Measurements from ENCODE around the gene CENPM. TPM values are rescaled to one million over a fixed set of nuclear protein-coding genes. Genes with fewer than 3 reads are reported as not detected.

CENPM gene
- total and polyA plus RNA-seq, 2 experiments from 2014 or later, result 50.0 to 61.6 TPM

DNA sequence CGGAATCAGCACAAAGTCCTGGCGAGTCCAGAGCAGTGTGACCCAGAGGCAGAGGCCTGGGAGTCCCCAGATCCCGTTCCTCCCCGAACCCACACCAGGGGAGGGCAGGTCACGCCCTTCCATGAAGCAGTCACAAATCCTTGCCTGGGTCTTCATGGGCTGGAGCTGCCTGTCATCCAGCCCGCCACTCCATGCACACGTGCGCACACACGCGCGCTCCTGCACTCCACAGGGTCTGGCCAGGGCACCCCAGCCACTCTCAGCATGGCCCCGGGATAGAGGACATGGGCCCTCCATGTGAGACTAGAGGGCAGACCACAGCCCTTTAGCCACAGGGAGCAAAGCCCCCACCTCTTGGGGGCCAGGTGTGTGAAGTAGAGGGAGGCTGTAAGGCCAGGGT, 14.6 kb downstream of the CENPM start (continued):
- TF ChIP-seq ZNF331 (CRISPR knock-in tag; IDR thresholded peaks at IDR 0.05; ENCODE audit: low read depth), result no peak
- TF ChIP-seq CREB1 (CRISPR knock-in tag; IDR thresholded peaks at IDR 0.05; ENCODE audit: low read depth), result no peak
- TF ChIP-seq STAT1 (IDR thresholded peaks at IDR 0.05; ENCODE audit: unreplicated experiment), result no peak
- TF ChIP-seq, protein P1, sequence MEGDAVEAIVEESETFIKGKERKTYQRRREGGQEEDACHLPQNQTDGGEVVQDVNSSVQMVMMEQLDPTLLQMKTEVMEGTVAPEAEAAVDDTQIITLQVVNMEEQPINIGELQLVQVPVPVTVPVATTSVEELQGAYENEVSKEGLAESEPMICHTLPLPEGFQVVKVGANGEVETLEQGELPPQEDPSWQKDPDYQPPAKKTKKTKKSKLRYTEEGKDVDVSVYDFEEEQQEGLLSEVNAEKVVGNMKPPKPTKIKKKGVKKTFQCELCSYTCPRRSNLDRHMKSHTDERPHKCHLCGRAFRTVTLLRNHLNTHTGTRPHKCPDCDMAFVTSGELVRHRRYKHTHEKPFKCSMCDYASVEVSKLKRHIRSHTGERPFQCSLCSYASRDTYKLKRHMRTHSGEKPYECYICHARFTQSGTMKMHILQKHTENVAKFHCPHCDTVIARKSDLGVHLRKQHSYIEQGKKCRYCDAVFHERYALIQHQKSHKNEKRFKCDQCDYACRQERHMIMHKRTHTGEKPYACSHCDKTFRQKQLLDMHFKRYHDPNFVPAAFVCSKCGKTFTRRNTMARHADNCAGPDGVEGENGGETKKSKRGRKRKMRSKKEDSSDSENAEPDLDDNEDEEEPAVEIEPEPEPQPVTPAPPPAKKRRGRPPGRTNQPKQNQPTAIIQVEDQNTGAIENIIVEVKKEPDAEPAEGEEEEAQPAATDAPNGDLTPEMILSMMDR (conservative IDR thresholded peaks at IDR 0.05; ENCODE audit: low read depth in 2 of 2), result no peak

DNA sequence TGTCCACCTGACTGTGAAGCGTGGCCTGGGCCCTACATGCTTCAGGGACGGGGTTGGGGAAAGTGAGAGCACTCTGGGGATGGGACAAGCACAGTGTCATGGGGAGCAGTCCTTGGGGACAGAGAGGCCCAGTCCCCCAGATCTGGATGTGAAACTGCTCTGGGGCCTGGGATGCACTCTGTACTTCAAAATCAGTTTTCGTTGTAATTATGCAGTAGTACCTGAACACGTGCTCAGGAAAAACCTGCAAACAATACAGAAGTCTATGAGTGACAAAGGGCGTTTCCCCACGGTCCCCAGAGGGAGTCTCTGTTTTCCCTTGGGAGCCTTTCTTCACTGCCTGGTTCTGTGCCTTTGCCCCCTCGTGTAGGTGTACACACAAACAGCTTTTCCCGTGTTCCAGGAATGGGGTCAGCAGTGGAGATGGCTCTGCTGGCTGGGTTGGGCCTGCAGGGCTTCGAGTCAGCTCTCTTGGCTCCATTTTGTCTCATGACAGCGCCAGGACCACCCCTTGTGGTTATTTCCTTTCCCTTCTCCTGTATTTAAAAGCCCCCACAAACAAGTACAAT, 15.2 kb downstream of the CENPM start:
- Histone ChIP-seq H3K27ac (ENCODE audit: low read depth) (no peak overlapping the region), H4K20me1 (replicated peaks; ENCODE audit: insufficient read depth) (peaks cover 10% of the 10 kb centered on the region), H3F3A (replicated peaks; ENCODE audit: low read depth) (peaks cover 8% of the 10 kb centered on the region; the same call in 1 of the 2 replicates), H3K4me1 (ENCODE audit: insufficient read depth) (no peaks in the 10 kb centered on the region; the same call in none of the 2 replicates), H3K4me2 (no peak overlapping the region), H3K4me3 (no peak overlapping the region), H2AFZ (no peak overlapping the region), H3K36me3 (ENCODE audit: insufficient read depth) (no peaks in the 10 kb centered on the region), H3K9me2 (ENCODE audit: insufficient read depth) (no peaks in the 10 kb centered on the region), H3K79me2 (replicated peaks; ENCODE audit: insufficient read depth) (no peaks in the 10 kb centered on the region), H3K27me3 (ENCODE audit: insufficient read depth) (peaks cover 22% of the 10 kb centered on the region)
- peaks cover 8% of the 10 kb centered on the region; the same call in 2 of the 3 replicates for H3K36me3 Mint-ChIP-seq (ENCODE audit: low read depth)
- H3K4me1 Mint-ChIP-seq, result peaks cover 10% of the 10 kb centered on the region
- H3K9me3 Mint-ChIP-seq, result no peaks in the 10 kb centered on the region; the same call in 2 of the 3 replicates
- H3K27ac Mint-ChIP-seq, result no peak overlapping the region
- peaks cover 45% of the 10 kb centered on the region for H3K27me3 Mint-ChIP-seq (ENCODE audit: insufficient read depth, low read depth, poor library complexity)
- TF ChIP-seq CREB1 (CRISPR knock-in tag; IDR thresholded peaks at IDR 0.05; ENCODE audit: low read depth), result no peak
- DNase-seq (ENCODE audit: low spot score) (no peak), ATAC-seq (no peak)
- H3K4me3 Mint-ChIP-seq, result no peak overlapping the region

DNA sequence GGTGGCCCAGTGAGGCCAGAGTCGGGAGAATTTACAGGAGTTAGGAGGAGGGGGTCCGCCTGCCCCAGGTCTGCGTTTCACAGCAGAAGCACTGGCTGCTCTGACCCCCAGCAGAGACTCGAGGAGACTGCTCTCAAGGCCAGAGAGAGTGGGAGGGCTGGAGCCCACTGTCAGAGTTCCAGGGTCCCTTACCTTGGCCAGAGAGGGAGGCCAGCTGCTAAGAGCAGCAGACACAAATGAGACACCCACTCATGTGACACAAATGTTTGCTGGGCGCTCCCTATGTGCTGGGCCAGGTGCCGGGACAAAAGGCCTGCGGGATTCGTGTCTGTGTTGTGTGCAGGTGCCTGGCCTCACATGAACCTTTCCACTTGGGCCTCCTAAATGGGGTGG, 17.5 kb downstream of the CENPM start:
- H3K9me3 Mint-ChIP-seq, result no peaks in the 10 kb centered on the region; the same call in 2 of the 3 replicates
- peaks cover 8% of the 10 kb centered on the region; the same call in 1 of the 2 replicates for H3F3A ChIP-seq (replicated peaks; ENCODE audit: low read depth)
- no peak overlapping the region for H3K4me3 Mint-ChIP-seq
- H3K27me3 ChIP-seq (ENCODE audit: insufficient read depth), result peaks cover 43% of the 10 kb centered on the region
- H3K4me2 ChIP-seq, result no peak overlapping the region
- no peak overlapping the region for H3K27ac ChIP-seq (ENCODE audit: low read depth)
- H3K4me1 Mint-ChIP-seq, result peaks cover 13% of the 10 kb centered on the region
- no peak overlapping the region for H3K27ac Mint-ChIP-seq
- no peak for TF ChIP-seq ZNF114 (CRISPR knock-in tag; IDR thresholded peaks at IDR 0.05)
- TF ChIP-seq, protein P2, sequence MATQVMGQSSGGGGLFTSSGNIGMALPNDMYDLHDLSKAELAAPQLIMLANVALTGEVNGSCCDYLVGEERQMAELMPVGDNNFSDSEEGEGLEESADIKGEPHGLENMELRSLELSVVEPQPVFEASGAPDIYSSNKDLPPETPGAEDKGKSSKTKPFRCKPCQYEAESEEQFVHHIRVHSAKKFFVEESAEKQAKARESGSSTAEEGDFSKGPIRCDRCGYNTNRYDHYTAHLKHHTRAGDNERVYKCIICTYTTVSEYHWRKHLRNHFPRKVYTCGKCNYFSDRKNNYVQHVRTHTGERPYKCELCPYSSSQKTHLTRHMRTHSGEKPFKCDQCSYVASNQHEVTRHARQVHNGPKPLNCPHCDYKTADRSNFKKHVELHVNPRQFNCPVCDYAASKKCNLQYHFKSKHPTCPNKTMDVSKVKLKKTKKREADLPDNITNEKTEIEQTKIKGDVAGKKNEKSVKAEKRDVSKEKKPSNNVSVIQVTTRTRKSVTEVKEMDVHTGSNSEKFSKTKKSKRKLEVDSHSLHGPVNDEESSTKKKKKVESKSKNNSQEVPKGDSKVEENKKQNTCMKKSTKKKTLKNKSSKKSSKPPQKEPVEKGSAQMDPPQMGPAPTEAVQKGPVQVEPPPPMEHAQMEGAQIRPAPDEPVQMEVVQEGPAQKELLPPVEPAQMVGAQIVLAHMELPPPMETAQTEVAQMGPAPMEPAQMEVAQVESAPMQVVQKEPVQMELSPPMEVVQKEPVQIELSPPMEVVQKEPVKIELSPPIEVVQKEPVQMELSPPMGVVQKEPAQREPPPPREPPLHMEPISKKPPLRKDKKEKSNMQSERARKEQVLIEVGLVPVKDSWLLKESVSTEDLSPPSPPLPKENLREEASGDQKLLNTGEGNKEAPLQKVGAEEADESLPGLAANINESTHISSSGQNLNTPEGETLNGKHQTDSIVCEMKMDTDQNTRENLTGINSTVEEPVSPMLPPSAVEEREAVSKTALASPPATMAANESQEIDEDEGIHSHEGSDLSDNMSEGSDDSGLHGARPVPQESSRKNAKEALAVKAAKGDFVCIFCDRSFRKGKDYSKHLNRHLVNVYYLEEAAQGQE (IDR thresholded peaks at IDR 0.05; ENCODE audit: unreplicated experiment), result no peak
- no peak for TF ChIP-seq POLR2AphosphoS5 (IDR thresholded peaks at IDR 0.05; ENCODE audit: low read depth)
- no peak for TF ChIP-seq ZNF331 (CRISPR knock-in tag; IDR thresholded peaks at IDR 0.05; ENCODE audit: low read depth)
- TF ChIP-seq CREB1 (CRISPR knock-in tag; IDR thresholded peaks at IDR 0.05; ENCODE audit: low read depth), result no peak
- TF ChIP-seq, protein P3, sequence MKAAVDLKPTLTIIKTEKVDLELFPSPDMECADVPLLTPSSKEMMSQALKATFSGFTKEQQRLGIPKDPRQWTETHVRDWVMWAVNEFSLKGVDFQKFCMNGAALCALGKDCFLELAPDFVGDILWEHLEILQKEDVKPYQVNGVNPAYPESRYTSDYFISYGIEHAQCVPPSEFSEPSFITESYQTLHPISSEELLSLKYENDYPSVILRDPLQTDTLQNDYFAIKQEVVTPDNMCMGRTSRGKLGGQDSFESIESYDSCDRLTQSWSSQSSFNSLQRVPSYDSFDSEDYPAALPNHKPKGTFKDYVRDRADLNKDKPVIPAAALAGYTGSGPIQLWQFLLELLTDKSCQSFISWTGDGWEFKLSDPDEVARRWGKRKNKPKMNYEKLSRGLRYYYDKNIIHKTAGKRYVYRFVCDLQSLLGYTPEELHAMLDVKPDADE (IDR thresholded peaks at IDR 0.05), result no peak
- no peak for TF ChIP-seq NANOG (IDR thresholded peaks at IDR 0.05; ENCODE audit: borderline replicate concordance)
- no peak for TF ChIP-seq EZH2phosphoT487 (IDR thresholded peaks at IDR 0.05; ENCODE audit: unreplicated experiment)
- TF ChIP-seq, protein P1 (conservative IDR thresholded peaks at IDR 0.05; ENCODE audit: low read depth in 2 of 2), result no peak
- H4K20me1 ChIP-seq (replicated peaks; ENCODE audit: insufficient read depth), result peaks cover 7% of the 10 kb centered on the region
- ATAC-seq (no peak), DNase-seq (ENCODE audit: low spot score) (no peak)
- no peaks in the 10 kb centered on the region; the same call in none of the 2 replicates for H3K4me1 ChIP-seq (ENCODE audit: insufficient read depth)
- H3K79me2 ChIP-seq (replicated peaks; ENCODE audit: insufficient read depth), result no peaks in the 10 kb centered on the region
- H2AFZ ChIP-seq, result no peak overlapping the region
- H3K36me3 ChIP-seq (ENCODE audit: insufficient read depth), result no peaks in the 10 kb centered on the region
- peaks cover 58% of the 10 kb centered on the region for H3K27me3 Mint-ChIP-seq (ENCODE audit: insufficient read depth, low read depth, poor library complexity)
- no peaks in the 10 kb centered on the region; the same call in 2 of the 3 replicates for H3K36me3 Mint-ChIP-seq (ENCODE audit: low read depth)
- no peak overlapping the region for H3K4me3 ChIP-seq
- no peaks in the 10 kb centered on the region for H3K9me2 ChIP-seq (ENCODE audit: insufficient read depth)

Data from GM23338 (cell line).